NCI-H526 treated with DMSO at 0.1 percent for 48 hours (cell line): ENCODE data around the gene TBCD.
A peak's percentile ranks its signal among the peaks of the same experiment; 100 is the strongest.
"Not testable (repeated sequence)": the region's sequence is repeated elsewhere in the genome, so short reads cannot be mapped to it uniquely, and the experiment has no call there.

Experiments
- DNase-seq: peaks from one replicate; lab custom pipeline; 2025; lab: John Stamatoyannopoulos, UW

TBCD gene

DNA sequence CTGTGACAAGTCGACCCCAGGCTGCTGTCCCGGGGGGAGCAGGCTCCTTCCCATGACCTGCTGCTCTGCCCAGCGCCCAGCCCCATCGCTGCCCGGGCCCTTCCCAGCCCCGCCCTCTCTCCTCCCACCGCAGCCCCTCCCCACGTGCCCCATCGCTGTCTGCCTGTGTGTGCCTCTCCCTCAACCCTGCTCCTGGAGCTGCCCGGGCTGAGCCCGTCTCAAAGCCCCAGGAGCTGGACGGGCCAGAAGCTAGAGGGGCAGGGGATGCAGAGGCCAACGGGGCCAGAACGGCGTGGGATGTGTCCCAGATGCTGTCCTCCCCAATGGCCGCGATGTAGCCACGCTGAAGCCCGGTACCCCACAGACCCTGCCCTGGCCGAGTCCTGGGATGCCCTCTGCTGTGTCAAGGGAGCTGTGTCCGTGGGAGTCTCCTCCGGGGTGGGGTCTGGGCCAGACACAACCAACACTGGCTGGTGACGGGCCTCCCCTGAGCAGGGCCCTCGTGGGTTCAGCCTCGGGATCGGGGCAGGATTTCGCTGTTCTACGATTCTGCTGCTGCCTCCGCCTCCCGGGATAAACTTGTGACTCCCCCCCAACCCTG, 206.2 kb downstream of the TBCD start:
- no peak for DNase-seq

DNA sequence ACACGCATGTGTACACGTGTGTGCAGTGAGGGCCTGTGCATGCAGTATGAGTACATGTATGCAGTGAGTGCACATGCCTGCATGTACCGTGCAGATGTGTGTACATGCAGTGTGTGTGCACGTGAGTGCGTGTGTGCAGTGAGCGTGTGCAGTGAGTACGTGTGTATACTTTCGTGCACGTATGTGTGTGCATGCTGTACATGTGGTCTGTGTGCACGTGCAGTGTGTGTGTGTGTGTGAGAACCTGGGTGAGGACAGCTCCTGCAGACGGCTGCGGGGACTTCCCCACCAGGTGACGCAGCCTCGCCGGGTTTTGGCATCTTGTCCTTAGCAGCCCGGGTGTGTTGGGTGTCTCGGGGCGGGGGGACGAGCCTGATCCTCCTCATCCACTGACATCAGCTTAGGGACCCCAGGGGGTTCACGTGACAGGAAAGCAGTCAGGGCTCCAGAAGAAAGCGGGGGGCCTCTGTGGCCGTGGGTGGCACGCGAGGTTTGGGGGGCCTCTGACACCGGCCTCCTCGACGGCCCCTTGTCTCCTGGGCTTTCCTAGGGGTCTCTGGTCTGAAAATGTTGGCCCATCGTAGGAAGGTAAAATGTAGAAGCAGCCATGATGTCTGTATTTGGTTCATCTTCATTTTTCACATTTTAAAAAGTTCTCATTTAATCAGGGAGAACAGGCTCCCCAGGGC, 207.5 kb downstream of the TBCD start:
- no peak for DNase-seq

DNA sequence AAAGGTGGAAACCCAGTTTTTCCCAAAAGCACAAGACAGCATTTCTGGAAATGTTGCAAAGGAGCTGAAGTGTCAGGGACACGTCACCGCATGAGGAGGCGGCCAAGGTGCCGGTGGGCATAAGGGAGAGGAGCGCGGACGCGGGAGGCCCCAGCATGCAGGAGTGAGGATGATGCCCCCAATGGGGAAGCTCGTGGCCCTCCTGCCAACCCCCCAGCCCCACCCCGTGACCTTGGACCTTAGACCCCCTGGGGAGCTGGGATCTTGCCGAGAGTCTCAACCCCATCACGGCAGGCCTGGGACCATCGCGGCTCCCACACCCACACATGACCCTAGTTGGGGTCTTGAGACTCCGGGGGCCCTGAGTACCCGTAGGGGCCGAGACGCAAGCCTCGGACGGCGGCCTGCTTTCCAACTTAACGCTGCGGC, 208.1 kb downstream of the TBCD start:
- DNase-seq = no peak

DNA sequence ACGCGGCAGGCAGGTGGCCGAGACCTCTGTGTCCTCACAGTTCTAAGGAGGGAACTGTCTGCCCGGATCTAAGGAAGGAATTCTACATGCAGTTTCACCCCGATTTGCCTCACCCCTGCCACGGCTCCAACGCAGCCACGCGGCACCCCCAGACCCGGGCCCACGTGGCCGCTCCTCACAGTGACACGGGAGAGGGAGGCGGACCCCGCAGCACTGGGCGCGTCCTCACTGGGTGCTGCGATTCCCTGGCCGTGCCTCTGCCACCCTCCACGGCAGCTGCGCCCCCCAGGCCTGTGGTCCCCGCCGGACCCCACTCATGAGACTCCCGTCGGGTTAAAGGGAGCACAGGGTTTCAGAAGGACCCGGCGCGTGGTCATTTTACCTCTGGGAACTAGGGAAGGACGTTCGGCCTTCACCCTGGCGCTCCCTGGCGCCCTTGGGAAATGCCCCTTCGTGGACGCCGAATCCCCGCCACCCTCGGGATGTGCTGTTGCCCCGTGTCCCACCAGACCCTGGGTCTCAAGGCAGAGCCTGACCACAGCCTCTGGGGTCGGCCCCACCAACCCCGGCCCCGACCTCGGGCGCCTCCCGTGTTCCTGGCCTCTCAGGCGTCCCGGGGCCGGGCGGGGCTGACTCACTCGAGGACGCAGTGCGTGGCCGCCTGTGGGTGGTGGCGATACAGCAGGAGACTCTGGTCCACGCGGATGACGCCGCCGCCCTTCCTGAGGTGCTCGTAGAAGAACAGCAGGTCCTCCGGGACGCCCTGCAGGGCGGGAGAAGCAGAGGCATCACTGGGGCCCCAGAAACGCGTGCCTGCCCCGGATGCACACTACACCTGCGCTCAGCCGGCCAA, 208.8 kb downstream of the TBCD start:
- DNase-seq = no peak

DNA sequence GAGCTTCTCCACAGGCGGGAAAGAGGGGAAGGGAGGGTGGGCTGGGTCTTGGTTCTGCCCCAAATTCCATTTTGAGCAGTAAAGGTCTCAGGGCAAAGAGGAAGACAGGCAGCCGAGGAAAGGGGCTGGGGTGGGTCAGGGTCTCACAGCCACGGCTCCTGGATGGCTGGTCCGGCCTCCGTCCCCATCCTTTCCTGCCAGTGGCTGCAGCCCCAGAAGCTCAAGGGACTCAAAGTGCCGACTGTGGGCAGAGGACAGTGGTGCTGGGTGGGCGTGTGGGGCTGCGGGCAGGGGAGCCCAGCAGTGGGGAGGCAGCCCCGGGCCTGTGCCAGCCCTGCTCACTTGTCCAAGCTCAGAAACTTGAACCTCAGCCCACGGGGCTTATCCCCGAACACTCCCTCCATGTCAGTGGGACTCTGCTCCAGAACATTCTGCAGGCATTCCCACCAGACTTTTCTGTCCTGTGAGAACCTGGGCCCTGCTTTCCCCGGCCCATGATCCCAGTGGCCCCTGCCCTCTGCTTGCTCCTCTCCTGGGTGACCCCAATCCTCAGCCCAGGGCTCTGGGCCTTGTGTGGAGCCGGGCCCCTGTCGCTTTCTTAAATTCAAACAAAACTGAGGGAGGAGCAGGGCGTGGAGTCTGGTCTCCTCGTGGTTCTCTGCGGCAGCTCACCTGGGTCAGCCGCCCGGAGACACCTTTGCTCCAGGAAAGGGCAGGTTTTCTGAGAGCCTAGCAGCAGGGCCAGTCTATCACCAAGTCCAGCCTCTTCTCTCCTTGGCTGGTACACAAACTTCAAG, 209.7 kb downstream of the TBCD start:
- DNase-seq = no peak

DNA sequence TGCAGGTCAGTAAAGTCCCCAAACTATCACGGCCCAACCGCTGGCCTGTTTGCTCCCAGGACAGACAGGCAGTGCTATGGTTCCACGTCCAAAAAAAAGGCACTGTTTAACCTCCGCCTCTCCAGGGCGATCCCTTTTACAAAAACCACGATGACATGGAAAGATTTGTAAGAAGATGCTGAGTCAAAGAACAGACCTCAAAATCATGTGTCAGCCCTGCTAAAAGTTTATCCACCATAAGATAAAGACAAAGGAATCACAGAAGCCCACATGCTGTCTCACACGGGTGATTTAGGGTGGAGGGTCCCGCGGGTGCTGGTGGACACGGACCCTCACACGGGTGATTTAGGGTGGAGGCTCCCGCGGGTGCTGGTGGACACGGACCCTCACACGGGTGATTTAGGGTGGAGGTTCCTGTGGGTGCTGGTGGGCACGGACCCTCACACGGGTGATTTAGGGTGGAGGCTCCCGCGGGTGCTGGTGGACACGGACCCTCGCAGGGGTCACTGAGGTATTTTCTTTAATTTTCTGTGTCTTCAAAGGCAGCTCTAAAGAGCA, 210.4 kb downstream of the TBCD start:
- no peak for DNase-seq

DNA sequence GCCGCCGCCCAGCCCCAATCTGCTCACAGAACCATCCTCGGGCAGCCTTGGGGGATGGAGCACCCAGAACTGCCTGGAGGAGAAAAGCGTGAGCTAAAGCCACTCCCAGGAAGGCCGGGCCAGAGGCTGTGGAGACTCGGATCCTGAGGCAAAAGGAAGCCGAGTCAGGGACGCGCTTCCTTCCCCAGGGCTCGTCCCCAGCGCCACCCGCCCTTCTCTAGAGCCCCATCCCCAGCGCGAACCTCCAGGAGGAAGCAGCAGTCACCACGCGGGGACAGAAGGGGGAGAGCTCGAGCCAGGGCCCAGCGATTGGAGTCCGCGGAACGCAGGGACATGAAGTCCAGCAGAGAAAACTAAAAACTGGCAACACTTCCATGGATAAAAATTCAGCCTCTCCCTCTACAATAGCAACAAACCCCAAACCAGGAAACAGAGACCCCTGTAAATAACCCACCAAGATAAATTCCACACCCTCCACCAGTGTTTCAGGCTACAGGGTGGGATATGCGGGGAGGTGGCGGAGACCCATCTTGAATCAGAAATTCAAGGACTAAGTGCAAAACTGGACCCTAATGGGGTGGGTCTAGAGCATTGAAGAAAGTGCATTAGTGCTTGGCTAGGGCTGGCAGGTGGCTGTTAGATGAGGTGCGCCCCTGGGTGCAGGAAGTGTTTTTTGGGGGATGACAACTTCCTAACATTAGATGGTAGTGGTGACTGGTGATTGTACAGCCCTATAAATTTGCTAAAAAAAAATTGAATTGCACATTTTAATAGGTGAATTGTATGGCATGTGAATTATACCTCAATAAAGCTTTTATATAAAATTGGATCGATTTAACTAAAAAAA, 211.5 kb downstream of the TBCD start:
- peak; percentile 61 for DNase-seq

DNA sequence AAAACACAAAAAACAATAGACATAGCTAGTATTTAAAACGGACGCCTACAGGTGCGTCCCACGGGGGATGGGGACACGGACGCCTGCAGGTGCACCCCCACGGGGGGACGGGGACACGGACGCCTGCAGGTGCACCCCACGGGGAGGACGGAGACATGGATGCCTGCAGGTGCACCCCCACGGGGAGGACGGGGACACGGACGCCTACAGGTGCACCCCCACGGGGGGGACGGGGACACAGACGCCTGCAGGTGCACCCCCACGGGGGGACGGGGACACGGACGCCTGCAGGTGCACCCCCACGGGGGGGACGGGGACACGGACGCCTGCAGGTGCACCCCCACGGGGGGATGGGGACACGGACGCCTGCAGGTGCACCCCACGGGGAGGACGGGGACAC, 212.6 kb downstream of the TBCD start:
- not testable (repeated sequence) for DNase-seq

DNA sequence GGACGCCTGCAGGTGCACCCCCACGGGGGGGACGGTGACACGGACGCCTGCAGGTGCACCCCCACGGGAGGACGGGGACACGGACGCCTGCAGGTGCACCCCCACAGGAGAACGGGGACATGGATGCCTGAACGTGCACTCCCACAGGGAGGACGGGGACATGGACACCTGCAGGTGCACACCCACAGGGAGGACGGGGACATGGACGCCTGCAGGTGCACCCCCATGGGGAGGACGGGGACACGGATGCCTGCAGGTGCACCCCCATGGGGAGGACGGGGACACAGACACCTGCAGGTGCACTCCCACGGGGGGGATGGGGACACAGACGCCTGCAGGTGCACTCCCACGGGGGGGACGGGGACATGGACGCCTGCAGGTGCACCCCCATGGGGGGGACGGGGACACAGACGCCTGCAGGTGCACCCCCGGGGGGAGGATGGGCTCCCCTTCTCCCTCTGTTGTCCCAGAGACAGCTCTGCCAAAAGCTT, 213.0 kb downstream of the TBCD start:
- DNase-seq = no peak

DNA sequence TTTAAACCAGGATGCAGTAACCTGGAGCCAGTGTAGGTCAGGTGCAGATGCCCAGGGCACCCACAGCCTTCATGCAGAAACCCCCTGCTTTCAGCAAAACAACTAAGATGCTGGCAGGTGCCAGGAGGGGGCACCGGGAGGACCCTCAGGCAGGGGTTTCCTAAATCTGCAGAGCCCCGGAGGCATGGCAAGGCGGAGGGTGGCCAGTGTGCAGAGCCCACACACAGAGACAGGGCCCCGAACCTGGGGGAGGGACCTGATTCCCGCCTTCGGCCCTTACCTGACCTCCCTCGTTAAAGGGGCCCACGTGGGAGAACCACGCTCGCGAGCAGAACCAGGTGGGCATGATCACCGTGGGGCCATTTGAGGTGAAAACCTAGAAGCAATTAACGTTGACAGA, 213.5 kb downstream of the TBCD start:
- DNase-seq = no peak

DNA sequence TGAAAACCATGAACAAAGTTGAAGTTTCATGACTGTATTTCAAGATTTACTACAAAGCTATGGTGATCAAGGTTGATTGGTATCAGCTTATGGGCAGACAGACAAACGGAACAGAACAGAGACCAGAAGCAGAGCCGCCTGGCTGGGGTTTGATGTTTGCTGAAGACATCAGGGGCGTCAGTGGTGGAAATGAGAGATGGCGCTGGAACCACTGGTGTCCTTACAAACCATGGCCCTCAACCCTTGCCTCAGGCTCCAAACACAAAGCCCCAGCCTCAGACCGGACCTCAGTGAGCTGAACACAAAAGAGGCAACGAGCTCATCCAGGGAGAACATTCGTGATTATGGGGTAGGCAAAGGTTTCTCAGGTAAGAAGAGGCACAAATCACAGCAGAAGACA, 214.6 kb downstream of the TBCD start:
- DNase-seq = no peak

DNA sequence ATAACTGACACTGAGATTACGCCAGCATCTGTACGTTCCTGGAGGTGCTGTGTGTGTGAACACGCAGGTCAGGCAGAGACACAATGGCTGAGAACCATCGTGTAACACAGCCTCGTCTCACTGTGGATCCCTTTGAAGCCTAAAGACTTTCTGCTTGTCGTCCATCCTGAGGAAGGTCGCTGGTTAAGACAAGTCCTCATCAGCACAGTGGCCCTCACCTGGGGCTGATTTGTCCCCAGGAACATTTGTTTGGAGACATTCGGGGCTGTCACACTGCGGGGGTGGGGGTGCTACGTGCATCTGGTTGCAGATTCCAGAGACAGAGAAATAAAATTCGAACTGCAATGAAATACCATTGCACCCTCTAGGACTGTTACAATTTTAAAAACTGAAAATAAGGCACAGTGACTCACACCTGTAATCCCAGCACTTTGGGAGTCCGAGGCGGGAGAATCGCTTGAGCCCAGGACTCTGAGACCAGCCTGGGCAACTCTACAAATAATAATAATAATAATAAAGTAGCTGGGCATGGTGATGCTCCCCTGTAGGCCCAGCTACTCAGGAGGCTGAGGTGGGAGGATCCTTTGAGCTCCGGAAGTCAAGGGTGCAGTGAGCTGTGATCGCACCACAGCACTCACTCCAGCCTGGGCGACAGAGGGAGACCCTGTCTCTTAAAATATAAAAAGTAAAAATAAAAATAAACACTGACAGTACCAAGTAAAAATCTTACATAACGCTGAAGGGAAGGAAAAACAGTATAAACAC, 215.6 kb downstream of the TBCD start:
- DNase-seq = no peak

DNA sequence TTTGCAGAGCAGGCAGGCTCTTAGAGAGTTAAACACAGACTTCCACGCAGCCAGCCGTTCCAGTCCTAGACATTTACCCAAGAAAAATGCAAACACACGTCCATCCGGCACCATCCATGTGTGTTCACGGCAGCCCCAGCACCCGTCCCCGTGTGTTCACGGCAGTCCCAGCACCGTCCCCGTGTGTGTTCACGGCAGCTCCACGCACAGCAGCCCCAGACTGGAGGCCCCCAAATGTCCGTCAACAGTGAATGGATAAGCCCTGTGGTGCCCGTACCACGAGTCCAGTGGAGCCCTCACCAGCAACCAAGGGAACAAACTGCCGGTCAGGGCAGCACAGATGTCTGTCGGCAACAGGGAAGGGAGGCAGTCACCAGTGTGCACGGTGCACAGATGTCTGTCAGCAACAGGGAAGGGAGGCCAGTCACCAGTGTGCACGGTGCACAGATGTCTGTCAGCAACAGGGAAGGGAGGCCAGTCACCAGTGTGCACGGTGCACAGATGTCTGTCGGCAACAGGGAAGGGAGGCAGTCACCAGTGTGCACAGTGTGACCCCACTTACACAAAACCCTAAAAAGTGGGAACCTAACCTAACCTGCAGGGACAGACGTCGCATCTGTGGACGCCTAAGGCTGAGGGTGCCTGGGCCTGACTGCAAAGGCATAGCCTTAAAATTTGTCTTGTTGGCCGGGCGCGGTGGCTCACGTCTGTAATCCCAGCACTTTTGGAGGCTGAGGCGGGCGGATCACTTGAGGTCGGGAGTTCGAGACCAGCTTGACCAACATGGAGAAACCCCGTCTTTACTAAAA, 216.4 kb downstream of the TBCD start:
- not testable (repeated sequence) for DNase-seq

DNA sequence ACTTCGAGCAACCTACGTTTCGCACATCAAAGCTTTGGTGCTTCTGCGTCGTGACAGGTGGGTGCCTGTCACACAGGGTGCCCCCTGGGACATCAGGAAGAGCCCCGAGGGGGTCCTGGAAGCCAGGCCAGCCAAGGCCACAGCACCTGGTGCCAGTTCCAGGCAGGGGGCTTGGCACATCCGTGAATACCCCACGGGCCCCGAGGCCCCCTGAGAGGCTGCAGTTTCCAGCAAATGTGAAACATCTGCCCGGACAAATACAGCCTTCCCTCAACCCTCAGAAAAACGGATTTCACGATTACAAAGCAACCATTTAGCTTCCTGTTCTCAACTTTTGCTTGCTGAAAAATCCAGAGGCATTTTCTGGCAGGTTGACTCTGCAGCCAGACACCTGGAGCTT, 218.2 kb downstream of the TBCD start:
- no peak for DNase-seq

DNA sequence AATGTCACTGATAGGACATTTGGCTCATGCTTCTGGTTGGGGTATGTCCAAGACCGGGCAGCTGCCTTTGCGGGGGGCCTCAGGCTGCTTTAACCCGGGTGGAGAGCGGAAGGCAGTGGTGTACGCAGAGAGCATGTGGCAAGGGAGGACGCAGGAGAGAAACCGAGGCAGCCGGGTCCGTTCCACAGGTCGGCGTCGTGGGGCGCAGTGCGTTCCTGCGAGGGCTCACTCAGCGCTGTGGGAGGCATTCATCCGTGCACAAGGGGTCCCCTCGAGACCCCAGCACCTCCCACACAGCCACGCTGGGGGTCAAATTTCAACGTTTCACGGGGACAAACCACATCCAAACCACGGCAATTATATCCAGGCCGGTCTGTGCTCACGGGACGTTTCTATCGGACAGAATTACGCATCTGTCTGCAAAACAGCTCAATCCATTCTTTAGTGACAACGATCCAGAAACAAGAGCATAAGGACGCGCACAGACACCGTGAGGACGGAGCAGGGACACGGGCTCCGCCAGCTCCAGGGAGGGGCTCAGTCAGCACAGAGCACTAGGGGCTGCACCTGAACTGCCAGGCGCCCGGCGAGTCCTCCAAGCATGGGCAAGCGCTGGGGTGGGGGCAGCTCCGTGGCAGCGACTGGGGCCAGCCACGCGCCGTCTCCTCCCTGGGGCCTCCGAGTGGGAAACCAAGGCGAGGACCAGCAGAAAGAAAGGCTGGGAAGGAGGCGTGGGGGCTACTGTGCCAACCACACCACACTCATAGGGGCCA, 219.1 kb downstream of the TBCD start:
- no peak for DNase-seq

DNA sequence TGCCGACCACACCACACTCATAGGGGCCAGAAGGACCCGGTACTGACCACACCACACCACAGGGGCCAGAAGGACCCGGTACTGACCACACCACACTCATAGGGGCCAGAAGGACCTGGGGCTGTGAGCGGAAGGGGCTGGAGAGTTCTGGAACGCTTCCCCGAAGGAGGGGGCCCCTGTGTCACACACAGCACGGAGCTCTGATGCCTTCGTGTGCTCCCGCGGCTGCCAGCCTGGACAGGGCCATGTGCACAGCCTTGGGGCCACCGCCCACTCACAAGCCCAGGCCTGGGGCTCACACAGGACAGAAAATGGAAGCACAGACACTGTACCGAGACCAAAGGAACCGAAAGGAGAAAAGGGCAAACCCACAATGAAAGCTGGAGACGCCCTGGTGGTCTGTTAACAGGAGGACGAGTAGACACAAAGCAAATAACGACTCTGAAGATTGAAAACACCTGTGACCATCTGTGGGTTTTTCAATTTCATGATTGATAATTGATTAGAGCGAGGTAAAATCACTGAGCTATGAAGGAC, 221.0 kb downstream of the TBCD start:
- no peak for DNase-seq

DNA sequence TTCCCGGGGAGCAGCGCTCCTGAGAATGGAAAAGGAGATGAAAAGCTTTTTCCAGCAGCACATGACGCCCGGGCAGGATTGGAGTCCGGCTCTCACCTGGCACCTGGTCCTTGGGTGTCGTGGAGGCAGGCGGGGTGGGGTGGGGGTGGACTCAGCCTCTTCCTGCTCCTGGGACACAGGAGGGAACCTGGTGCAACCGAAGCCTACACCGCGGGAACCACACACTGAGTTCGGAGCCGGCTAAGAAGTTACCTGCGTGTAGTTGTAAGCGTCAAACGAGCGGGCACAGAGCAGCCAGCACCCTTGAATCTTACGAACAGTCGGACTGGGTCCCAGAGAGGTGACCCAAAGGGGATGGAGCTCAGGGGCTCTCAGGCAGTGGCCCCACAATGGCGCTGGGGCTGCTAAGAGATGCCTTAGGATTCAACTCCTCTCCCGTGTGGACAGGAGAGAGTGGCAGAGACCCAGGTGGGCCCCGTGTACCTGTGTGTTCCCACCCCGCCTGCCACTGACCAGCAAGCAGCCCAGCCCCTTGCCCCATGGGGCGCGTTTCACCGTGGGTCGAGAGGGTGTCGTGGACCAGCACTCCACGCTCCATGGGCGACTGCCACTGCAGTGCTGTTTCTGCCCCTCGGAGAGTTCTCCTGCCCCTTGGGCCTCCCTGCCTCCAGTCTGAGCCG, 221.7 kb downstream of the TBCD start:
- DNase-seq = no peak
